SKM-1 (cell line): ENCODE results near the gene PSMB10.
A peak's percentile ranks its signal among the peaks of the same experiment; 100 is the strongest.
"Not testable (repeated sequence)": the region's sequence is repeated elsewhere in the genome, so short reads cannot be mapped to it uniquely, and the experiment has no call there.

Source experiments
- DNase-seq: peaks from one replicate; lab custom pipeline; 2025; ENCODE audit not compliant: unreplicated experiment; lab: John Stamatoyannopoulos, UW

The PSMB10 gene

GRCh38 chr16:67943256-67943618 is 6.6 kb upstream of the PSMB10 start:
- DNase-seq = no peak

GRCh38 chr16:67942510-67943255 is 6.0 kb upstream of the PSMB10 start:
- DNase-seq = no peak

- DNase-seq = peak; percentile 8
Observed at GRCh38 chr16:67942200-67942509, 5.5 kb upstream of the PSMB10 start.

GRCh38 chr16:67941469-67942199 is 5.0 kb upstream of the PSMB10 start:
- DNase-seq = no peak

- no peak for DNase-seq
Observed at GRCh38 chr16:67940446-67941089, 3.9 kb upstream of the PSMB10 start.

GRCh38 chr16:67939507-67940445 is 3.1 kb upstream of the PSMB10 start:
- no peak for DNase-seq

GRCh38 chr16:67937713-67938112 is 1.1 kb upstream of the PSMB10 start:
- DNase-seq = not testable (repeated sequence)

- DNase-seq = peak; percentile 91
Observed at GRCh38 chr16:67936880-67937605, 393 bp upstream of the PSMB10 start.

- peak; percentile 93 for DNase-seq
Observed at GRCh38 chr16:67935402-67936123, 1.1 kb downstream of the PSMB10 start.

- DNase-seq = no peak
Observed at GRCh38 chr16:67935101-67935401, 1.6 kb downstream of the PSMB10 start.

GRCh38 chr16:67934306-67935100 is 2.1 kb downstream of the PSMB10 start:
- no peak for DNase-seq

GRCh38 chr16:67933805-67934204 is 2.8 kb downstream of the PSMB10 start:
- DNase-seq = no peak

- DNase-seq = no peak
Observed at GRCh38 chr16:67932462-67932840, 4.2 kb downstream of the PSMB10 start.

GRCh38 chr16:67931712-67932461 is 4.8 kb downstream of the PSMB10 start, which contains the start of gene CTRL:
Gene CTRL, minus strand, starts transcription at chr16:67931862. Its CDS starts 10 bp downstream, at chr16:67931852.
- no peak for DNase-seq

- no peak for DNase-seq
Observed at GRCh38 chr16:67930678-67931211, 5.9 kb downstream of the PSMB10 start.

- DNase-seq = no peak
Observed at GRCh38 chr16:67930191-67930590, 6.5 kb downstream of the PSMB10 start.

- DNase-seq = peak; percentile 26
Observed at GRCh38 chr16:67928561-67929364, 7.9 kb downstream of the PSMB10 start.
